Fibroblast of lung (primary cell): ENCODE measurements around the gene CENPN. TPM values are rescaled to one million over a fixed set of nuclear protein-coding genes. Genes with fewer than 3 reads are reported as not detected.
A peak's percentile ranks its signal among the peaks of the same experiment; 100 is the strongest.

Experiments
- DNase-seq, 2 donors: peaks; one replicate each; pipeline versions ENCODE4 v3.0.0 to v3.0.0-alpha.2; 2010; ENCODE audit warnings: low read depth in 2 of 2
- H2AFZ ChIP-seq: 2 replicates; pipeline ENCODE4 v1.5.1; 2012; ENCODE audit warnings: low read length, control low read depth, inconsistent platforms
- H3K27ac ChIP-seq: 2 replicates; pipeline ENCODE4 v1.5.1; 2011; ENCODE audit warnings: low read length, control low read depth; ENCODE audit not compliant: insufficient read depth
- H3K27me3 ChIP-seq: 2 replicates; pipeline ENCODE4 v1.5.1; 2011; ENCODE audit warnings: mild to moderate bottlenecking, low read length; ENCODE audit not compliant: control insufficient read depth, insufficient read depth
- H3K36me3 ChIP-seq: 2 replicates; pipeline ENCODE4 v1.5.1; 2011; ENCODE audit warnings: low read length; ENCODE audit not compliant: control insufficient read depth, insufficient read depth
- H3K4me1 ChIP-seq: 2 replicates; pipeline ENCODE4 v1.5.1; 2011; ENCODE audit warnings: low read length; ENCODE audit not compliant: control insufficient read depth, insufficient read depth; ENCODE audit errors: extremely low read depth
- H3K4me2 ChIP-seq: 2 replicates; pipeline ENCODE4 v1.5.1; 2011; ENCODE audit warnings: low read length, control low read depth; ENCODE audit not compliant: insufficient read depth; ENCODE audit errors: extremely low read depth
- H3K4me3 ChIP-seq, 4 experiments: fragments of 200-600 bp in 1 of 4; sonication (generic) in 1 of 4; replicated peaks in 1 of 4; 2 replicates each; pipeline ENCODE4 v1.5.1; 2011 to 2016; ENCODE audit warnings: low read length in 4 of 4, low read depth in 3 of 4, mild to moderate bottlenecking in 3 of 4, control low read depth in 2 of 4, inconsistent platforms in 1 of 4, mixed read lengths in 1 of 4; ENCODE audit not compliant: insufficient read depth in 1 of 4; ENCODE audit errors: control extremely low read depth in 1 of 4
- H3K79me2 ChIP-seq: 2 replicates; pipeline ENCODE4 v1.5.1; 2012; ENCODE audit warnings: mild to moderate bottlenecking, low read length, inconsistent platforms; ENCODE audit not compliant: control insufficient read depth, insufficient read depth
- H3K9ac ChIP-seq: 2 replicates; pipeline ENCODE4 v1.5.1; 2011; ENCODE audit warnings: mild to moderate bottlenecking, low read length, control low read depth; ENCODE audit not compliant: insufficient read depth
- H3K9me3 ChIP-seq: 2 replicates; pipeline ENCODE4 v1.5.1; 2012; ENCODE audit warnings: low read depth, low read length; ENCODE audit not compliant: control insufficient read depth, insufficient read depth
- H4K20me1 ChIP-seq: 2 replicates; pipeline ENCODE4 v1.5.1; 2011; ENCODE audit warnings: low read length; ENCODE audit not compliant: control insufficient read depth, insufficient read depth; ENCODE audit errors: extremely low read depth
- EZH2 ChIP-seq: IDR thresholded peaks from 2 replicates; pipeline ENCODE4 v1.5.1; 2012; ENCODE audit warnings: low read length, control low read depth, mild to moderate bottlenecking; ENCODE audit errors: missing control alignments
- polyA plus RNA-seq, 2 donors: library from polyadenylated mRNA; depleted of rRNA in 1 of 2; stranded (reverse) in 1 of 2; unstranded in 1 of 2; fragments of >200 nt; gene quantifications; 2 replicates each; pipeline ENCODE4 v1.2.1, GENCODE V29; 2011 to 2012; ENCODE audit warnings: missing spikeins in 1 of 2
- total RNA-seq: library from RNA; depleted of rRNA; stranded (reverse); fragments of >200 nt; gene quantifications from 2 replicates; pipeline ENCODE4 v1.2.1, GENCODE V29; 2014
- TF ChIP-seq, protein P1 (sequence below), 2 donors: IDR thresholded peaks in 1 of 2; conservative IDR thresholded peaks in 1 of 2; 1 replicate in 1 of 2; 2 replicates in 1 of 2; pipeline ENCODE4 v1.5.1; 2011 to 2012; ENCODE audit warnings: low read length in 2 of 2, control low read depth in 1 of 2, inconsistent platforms in 1 of 2, low read depth in 1 of 2, mild to moderate bottlenecking in 1 of 2

CENPN gene
- total and polyA plus RNA-seq, 2 donors (not counting 1 experiment from before 2014, with no cell fraction given), result 19.5 to 33.8 TPM

DNA sequence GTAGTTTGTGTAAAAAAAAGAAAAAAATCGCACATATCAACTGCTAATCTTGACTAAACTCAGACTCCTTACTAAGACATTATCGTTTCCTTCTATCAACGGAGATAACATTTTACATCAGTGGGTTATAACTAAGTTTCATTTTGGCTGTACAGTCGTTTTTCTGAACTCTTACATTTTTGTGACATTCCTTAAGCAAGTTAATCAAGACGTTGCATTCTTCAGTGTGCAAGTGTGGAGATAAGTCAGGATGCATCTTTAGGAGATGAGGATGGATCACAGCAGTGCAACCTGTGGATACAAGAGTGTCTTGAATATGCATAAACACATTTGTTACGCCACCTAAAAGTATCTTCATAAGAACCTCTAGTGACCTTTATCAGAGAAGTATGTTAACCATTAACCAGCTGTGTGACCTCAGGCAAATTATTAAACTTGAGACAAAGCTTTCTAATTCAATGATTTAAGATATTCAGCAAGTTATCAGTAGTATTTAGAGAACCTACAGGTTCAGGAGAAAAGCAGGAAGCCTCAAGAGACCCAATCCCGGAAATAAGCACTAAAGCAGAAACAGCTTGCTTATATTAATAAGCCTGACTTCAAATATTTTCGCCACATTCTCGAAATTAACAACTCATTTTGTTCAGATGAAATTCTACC lies 9.7 kb upstream of the CENPN start:
- Histone ChIP-seq H3K9ac (no peak overlapping the region), H3K9me3 (no peaks in the 10 kb centered on the region), H3K4me1 (peaks cover 10% of the 10 kb centered on the region), H3K27me3 (no peaks in the 10 kb centered on the region), H2AFZ (no peak overlapping the region), H3K27ac (no peak overlapping the region), H3K4me3 (peak overlapping the region in 1 of 4 experiments; percentile 28), H3K36me3 (no peaks in the 10 kb centered on the region), H4K20me1 (no peaks in the 10 kb centered on the region), H3K79me2 (peaks cover 82% of the 10 kb centered on the region), H3K4me2 (peak overlapping the region; percentile 9)
- TF ChIP-seq EZH2, result no peak
- TF ChIP-seq, protein P1, sequence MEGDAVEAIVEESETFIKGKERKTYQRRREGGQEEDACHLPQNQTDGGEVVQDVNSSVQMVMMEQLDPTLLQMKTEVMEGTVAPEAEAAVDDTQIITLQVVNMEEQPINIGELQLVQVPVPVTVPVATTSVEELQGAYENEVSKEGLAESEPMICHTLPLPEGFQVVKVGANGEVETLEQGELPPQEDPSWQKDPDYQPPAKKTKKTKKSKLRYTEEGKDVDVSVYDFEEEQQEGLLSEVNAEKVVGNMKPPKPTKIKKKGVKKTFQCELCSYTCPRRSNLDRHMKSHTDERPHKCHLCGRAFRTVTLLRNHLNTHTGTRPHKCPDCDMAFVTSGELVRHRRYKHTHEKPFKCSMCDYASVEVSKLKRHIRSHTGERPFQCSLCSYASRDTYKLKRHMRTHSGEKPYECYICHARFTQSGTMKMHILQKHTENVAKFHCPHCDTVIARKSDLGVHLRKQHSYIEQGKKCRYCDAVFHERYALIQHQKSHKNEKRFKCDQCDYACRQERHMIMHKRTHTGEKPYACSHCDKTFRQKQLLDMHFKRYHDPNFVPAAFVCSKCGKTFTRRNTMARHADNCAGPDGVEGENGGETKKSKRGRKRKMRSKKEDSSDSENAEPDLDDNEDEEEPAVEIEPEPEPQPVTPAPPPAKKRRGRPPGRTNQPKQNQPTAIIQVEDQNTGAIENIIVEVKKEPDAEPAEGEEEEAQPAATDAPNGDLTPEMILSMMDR (conservative IDR thresholded peaks at IDR 0.05 in 1 of 2, IDR thresholded peaks at IDR 0.05 in 1 of 2; ENCODE audit: low read depth in 1 of 2, low read length in 2 of 2), result no peak
- peak; percentile 12 to 53 for DNase-seq

DNA sequence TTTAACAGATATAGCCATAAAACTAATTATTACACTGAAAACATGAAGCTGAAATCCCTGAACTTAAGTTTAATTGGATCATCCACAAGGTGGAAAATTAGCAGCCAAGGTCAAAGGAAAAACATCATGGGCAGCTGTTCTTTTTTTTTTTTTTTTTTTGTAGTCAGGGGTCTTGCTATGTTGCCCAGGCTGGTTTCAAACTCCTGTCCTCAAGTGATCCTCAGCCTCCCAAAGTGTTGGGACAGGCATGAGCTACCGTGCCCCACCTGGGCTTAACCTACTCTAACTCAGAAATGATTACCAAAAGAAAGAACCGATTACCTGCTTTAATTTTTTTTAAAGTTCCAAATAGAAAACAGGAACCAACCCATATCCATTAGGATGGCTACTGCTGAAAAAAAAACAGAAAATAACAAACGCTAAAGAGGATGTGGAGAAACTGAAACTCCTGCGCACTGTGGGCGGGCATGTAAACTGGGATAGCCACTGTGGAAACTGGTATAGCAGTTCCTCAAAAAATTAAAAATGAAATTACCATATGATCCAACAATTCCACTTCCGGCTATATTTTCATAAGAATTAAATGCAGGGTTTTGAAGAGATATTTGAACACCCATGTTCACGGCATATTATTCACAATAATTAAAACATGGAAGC lies 8.9 kb upstream of the CENPN start:
- Histone ChIP-seq H3K4me1 (peaks cover 9% of the 10 kb centered on the region), H3K9ac (no peak overlapping the region), H3K79me2 (peaks cover 83% of the 10 kb centered on the region), H3K4me2 (no peak overlapping the region), H3K27me3 (no peaks in the 10 kb centered on the region), H3K27ac (no peak overlapping the region), H2AFZ (no peak overlapping the region), H3K4me3 (no peak overlapping the region), H3K9me3 (no peaks in the 10 kb centered on the region), H3K36me3 (no peaks in the 10 kb centered on the region), H4K20me1 (no peaks in the 10 kb centered on the region)
- TF ChIP-seq, protein P1 (conservative IDR thresholded peaks at IDR 0.05 in 1 of 2, IDR thresholded peaks at IDR 0.05 in 1 of 2; ENCODE audit: low read depth in 1 of 2, low read length in 2 of 2), result no peak
- TF ChIP-seq EZH2, result no peak
- DNase-seq, result no peak

DNA sequence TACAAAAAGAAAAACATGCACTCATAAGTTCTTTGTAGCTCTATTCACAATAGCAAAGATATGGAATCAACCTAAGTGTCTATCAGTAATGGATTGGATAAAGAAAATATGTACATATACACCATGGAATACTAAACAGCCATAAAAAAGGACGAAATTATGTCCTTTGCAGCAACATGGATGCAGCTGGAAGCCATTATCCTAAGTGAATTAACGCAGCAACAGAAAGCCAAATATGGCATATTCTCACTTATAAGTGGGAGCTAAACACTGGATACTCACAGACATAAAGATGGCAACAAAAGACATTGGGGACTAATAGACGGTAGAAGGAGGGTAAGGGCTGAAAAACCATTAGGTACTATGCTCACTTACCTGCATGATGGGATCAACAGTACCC lies 6.1 kb upstream of the CENPN start:
- H3K27ac ChIP-seq, result no peak overlapping the region
- no peaks in the 10 kb centered on the region for H4K20me1 ChIP-seq
- TF ChIP-seq, protein P1 (conservative IDR thresholded peaks at IDR 0.05 in 1 of 2, IDR thresholded peaks at IDR 0.05 in 1 of 2; ENCODE audit: low read depth in 1 of 2, low read length in 2 of 2), result no peak
- TF ChIP-seq EZH2, result no peak
- H3K36me3 ChIP-seq, result no peaks in the 10 kb centered on the region
- H3K4me2 ChIP-seq, result no peak overlapping the region
- no peak overlapping the region for H3K9ac ChIP-seq
- no peaks in the 10 kb centered on the region for H3K9me3 ChIP-seq
- no peaks in the 10 kb centered on the region for H3K27me3 ChIP-seq
- H3K4me3 ChIP-seq, result no peak overlapping the region
- H2AFZ ChIP-seq, result no peak overlapping the region
- H3K4me1 ChIP-seq, result peaks cover 2% of the 10 kb centered on the region
- DNase-seq, result no peak
- H3K79me2 ChIP-seq, result peaks cover 91% of the 10 kb centered on the region
